ENCODE results near the gene MAPK8IP3.

GRCh38 chr16:1817716-1818115 is 111.7 kb downstream of the MAPK8IP3 start:
- TF ChIP-seq CTCF (IDR thresholded peaks at IDR 0.05; ENCODE audit: insufficient read depth, low read length) (no peak), POLR2AphosphoS5 (IDR thresholded peaks at IDR 0.05; ENCODE audit: low read depth) (no peak), GABPA (IDR thresholded peaks at IDR 0.05; ENCODE audit: low read depth) (no peak), REST (IDR thresholded peaks at IDR 0.05; ENCODE audit: insufficient replicate concordance, low read depth) (no peak)
